ENCODE data around the gene TP53TG5.

Gene TP53TG5

DNA sequence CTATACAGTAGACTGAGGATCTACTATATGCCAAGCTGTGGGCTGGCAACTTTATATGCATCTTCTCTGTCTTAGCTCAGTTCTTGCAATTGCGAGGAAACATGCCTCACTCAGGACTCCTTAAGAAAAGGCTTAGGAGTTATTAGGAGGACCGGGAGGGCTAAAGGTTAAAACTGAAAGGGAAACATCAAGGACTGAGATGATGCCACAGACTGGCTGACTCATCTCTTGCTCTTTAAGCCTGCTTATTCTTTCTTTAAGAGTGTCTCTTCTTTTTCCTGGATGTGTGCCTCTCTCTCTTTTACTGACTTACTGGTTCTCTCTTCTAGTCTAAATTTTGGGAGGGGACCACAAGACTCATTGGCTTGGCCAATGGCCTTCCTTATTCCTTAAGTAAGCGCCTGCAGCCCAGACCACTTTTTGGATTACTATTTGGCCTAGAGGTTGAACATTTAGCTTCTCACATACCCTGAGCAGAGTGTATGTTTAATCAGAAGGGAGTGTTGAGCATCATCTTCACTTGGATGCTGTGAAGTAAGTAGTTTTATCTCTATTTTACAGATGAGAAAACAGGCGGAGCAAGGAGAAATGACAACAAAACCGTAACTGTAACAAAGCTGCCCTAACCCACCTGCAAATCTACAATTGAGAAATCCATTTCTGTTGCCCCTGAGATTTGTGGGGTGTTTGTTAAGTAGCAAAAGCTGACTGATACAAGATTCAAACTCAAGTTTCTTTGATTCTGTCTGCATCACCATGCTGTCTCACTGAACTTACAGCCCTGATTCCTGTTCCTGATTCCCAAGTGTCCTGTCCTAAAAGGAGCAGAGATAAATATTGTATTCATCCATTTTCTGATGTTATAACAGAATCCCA is 22.7 kb downstream of the TP53TG5 start:
- Histone ChIP-seq H3K9me3 (ENCODE audit: insufficient read depth, low read length) (no peaks in the 10 kb centered on the region), H3K4me1 (ENCODE audit: low read length) (peaks cover 33% of the 10 kb centered on the region), H3K27me3 (ENCODE audit: low read depth, low read length) (0 out of 2 replicates have a peak, but pooled peaks cover 2% of the 10 kb centered on the region), H3K4me2 (ENCODE audit: low read length) (peak overlapping the region; percentile 2; the same call in 1 of the 2 replicates), H3K27ac (ENCODE audit: low read length) (no peak overlapping the region), H4K20me1 (ENCODE audit: insufficient read depth, low read length) (no peaks in the 10 kb centered on the region), H3K79me2 (ENCODE audit: low read length) (no peaks in the 10 kb centered on the region), H3K36me3 (replicated peaks; ENCODE audit: low read depth, low read length) (no peaks in the 10 kb centered on the region), H3K4me3 (ENCODE audit: low read length) (no peak overlapping the region), H3K9ac (ENCODE audit: low read length) (no peak overlapping the region), H2AFZ (ENCODE audit: low read depth, low read length) (no peak overlapping the region)
- TF ChIP-seq EZH2phosphoT487 (IDR thresholded peaks at IDR 0.05; ENCODE audit: low read depth): no peak
- TF ChIP-seq, protein P1, sequence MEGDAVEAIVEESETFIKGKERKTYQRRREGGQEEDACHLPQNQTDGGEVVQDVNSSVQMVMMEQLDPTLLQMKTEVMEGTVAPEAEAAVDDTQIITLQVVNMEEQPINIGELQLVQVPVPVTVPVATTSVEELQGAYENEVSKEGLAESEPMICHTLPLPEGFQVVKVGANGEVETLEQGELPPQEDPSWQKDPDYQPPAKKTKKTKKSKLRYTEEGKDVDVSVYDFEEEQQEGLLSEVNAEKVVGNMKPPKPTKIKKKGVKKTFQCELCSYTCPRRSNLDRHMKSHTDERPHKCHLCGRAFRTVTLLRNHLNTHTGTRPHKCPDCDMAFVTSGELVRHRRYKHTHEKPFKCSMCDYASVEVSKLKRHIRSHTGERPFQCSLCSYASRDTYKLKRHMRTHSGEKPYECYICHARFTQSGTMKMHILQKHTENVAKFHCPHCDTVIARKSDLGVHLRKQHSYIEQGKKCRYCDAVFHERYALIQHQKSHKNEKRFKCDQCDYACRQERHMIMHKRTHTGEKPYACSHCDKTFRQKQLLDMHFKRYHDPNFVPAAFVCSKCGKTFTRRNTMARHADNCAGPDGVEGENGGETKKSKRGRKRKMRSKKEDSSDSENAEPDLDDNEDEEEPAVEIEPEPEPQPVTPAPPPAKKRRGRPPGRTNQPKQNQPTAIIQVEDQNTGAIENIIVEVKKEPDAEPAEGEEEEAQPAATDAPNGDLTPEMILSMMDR (IDR thresholded peaks at IDR 0.05; ENCODE audit: low read depth, low read length): no peak

DNA sequence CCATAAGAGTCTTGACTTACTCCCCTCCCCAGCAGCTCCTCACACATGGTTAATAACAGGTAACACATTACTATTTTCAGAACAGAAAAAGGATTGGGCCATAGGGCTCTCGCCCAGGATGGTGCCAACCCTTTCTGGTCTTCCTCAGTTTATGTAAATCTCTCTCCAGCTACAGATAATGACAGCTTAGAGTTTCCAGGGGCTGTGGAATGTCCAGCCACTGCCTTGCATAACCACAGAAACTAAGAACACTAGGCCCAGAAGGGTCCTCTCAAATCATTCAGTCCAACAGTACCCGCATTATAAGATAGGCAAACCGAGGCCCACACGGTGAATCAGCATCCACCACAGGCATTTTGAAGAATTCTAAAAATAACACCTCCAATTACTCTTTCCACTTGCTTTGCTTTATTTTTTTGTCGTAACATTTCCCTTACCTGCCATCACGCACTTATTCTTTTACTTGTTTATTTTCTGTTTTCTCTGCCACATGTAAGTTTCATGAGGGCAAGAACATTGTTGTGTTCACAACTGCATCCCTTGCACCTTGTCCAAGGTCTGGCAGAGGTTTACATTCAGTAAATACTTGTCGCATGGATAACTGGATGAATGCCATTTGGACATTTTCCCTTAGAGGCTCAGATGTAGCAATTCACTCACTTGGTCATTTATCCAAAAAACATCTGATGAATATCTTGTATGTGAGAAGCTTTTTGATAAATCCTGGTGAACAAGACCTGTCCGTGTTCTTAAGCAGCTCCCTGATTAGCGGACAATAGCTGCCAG is 23.5 kb downstream of the TP53TG5 start:
- H3K4me3 ChIP-seq (ENCODE audit: low read length): no peak overlapping the region
- H2AFZ ChIP-seq (ENCODE audit: low read depth, low read length): no peak overlapping the region
- H3K9me3 ChIP-seq (ENCODE audit: insufficient read depth, low read length): no peaks in the 10 kb centered on the region
- no peaks in the 10 kb centered on the region for H4K20me1 ChIP-seq (ENCODE audit: insufficient read depth, low read length)
- no peaks in the 10 kb centered on the region for H3K36me3 ChIP-seq (replicated peaks; ENCODE audit: low read depth, low read length)
- no peaks in the 10 kb centered on the region for H3K79me2 ChIP-seq (ENCODE audit: low read length)
- no peak overlapping the region for H3K9ac ChIP-seq (ENCODE audit: low read length)
- H3K4me2 ChIP-seq (ENCODE audit: low read length): 0 out of 2 replicates have a peak overlapping the region, but pooled peaks have one; percentile 2
- H3K27me3 ChIP-seq (ENCODE audit: low read depth, low read length): 0 out of 2 replicates have a peak, but pooled peaks cover 2% of the 10 kb centered on the region
- peaks cover 31% of the 10 kb centered on the region for H3K4me1 ChIP-seq (ENCODE audit: low read length)
- TF ChIP-seq, protein P1 (IDR thresholded peaks at IDR 0.05; ENCODE audit: low read depth, low read length): no peak
- TF ChIP-seq EZH2phosphoT487 (IDR thresholded peaks at IDR 0.05; ENCODE audit: low read depth): no peak
- no peak overlapping the region for H3K27ac ChIP-seq (ENCODE audit: low read length)

DNA sequence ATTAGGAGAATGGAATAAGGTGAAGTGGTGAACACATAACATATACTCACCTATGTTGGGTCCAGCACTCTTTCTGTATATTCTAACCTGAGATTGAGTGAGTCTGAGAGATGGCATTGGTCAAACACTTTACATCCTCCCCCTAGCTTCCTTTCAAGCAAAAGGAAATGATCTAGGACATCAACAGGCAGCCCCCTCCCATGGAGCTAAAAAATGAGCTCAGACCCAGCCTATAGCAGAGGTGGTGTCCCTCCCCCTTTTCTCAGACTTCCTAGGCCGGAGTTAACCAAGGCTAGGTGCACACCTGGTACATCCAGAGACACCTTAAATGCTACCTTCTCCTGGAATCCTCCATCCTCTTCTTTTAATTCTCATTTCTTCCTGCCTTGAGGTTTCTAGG is 24.4 kb downstream of the TP53TG5 start:
- Histone ChIP-seq H3K79me2 (ENCODE audit: low read length) (no peaks in the 10 kb centered on the region), H2AFZ (ENCODE audit: low read depth, low read length) (no peak overlapping the region)

More for the DNA sequence above, 24.4 kb downstream of the TP53TG5 start:
- TF ChIP-seq, protein P1 (IDR thresholded peaks at IDR 0.05; ENCODE audit: low read depth, low read length): no peak
- TF ChIP-seq EZH2phosphoT487 (IDR thresholded peaks at IDR 0.05; ENCODE audit: low read depth): no peak
- no peak overlapping the region for H3K9ac ChIP-seq (ENCODE audit: low read length)
- H3K4me2 ChIP-seq (ENCODE audit: low read length): no peak overlapping the region
- H3K9me3 ChIP-seq (ENCODE audit: insufficient read depth, low read length): no peaks in the 10 kb centered on the region
- no peaks in the 10 kb centered on the region for H4K20me1 ChIP-seq (ENCODE audit: insufficient read depth, low read length)
- 0 out of 2 replicates have a peak, but pooled peaks cover 2% of the 10 kb centered on the region for H3K27me3 ChIP-seq (ENCODE audit: low read depth, low read length)
- H3K4me3 ChIP-seq (ENCODE audit: low read length): no peak overlapping the region
- H3K36me3 ChIP-seq (replicated peaks; ENCODE audit: low read depth, low read length): no peaks in the 10 kb centered on the region
- no peak overlapping the region for H3K27ac ChIP-seq (ENCODE audit: low read length)
- H3K4me1 ChIP-seq (ENCODE audit: low read length): peaks cover 24% of the 10 kb centered on the region
